GM12878 (cell line): Measurements from ENCODE around the gene TRPV3. TPM values are rescaled to one million over a fixed set of nuclear protein-coding genes. Genes with fewer than 3 reads are reported as not detected.
A peak's percentile ranks its signal among the peaks of the same experiment; 100 is the strongest.

Experiments used
- ATAC-seq: fragments of 200-7000 bp; cut with Tn5 transposase; 3 replicates; pipeline ENCODE4 v1.9.1; 2020; ENCODE audit warnings: mild to moderate bottlenecking, moderate library complexity
- BruUV-seq: library from RNA; stranded (reverse); fragments of 400-500 nt; replicated peaks from 2 replicates; lab custom pipeline; 2021; lab: Mats Ljungman, UMichigan
- CTCF ChIA-PET: fragments of 300-600 bp; sonication (Branson Sonifier 250); formaldehyde crosslinking; extraction: SDS; loops from one replicate; lab custom pipeline; 2021; ENCODE audit warnings: inconsistent platforms; lab: Yijun Ruan, JAX
- POLR2A ChIA-PET: fragments of 350-600 bp; formaldehyde crosslinking; extraction: SDS; loops from one replicate; lab custom pipeline; 2021; ENCODE audit warnings: inconsistent platforms; lab: Charles Lee
- RAD21 ChIA-PET: fragments of 300-600 bp; sonication (Branson Sonifier 250); formaldehyde crosslinking; loops from one replicate; lab custom pipeline; 2023; ENCODE audit warnings: antibody characterized with exemption; ENCODE audit not compliant: unreplicated experiment; lab: Charles Lee
- SMC1A ChIA-PET: fragments of 300-600 bp; sonication (Branson Sonifier 250); formaldehyde crosslinking; loops from one replicate; lab custom pipeline; 2023; ENCODE audit not compliant: unreplicated experiment, uncharacterized antibody; lab: Charles Lee
- DNase-seq: peaks from one replicate; pipeline ENCODE4 v3.0.0-alpha.2; 2011; ENCODE audit warnings: low read depth, low spot score
- FAIRE-seq: peaks from 3 replicates; lab custom pipeline; 2011; peaks lifted over from hg19 to GRCh38; lab: Jason Lieb, UNC
- H2AFZ ChIP-seq: 2 replicates; pipeline ENCODE4 v1.6.0; 2011; ENCODE audit warnings: low read depth, low read length, control low read depth; ENCODE audit not compliant: control insufficient read depth
- H3K27ac ChIP-seq: 2 replicates; pipeline ENCODE4 v1.5.1; 2011; ENCODE audit warnings: control low read depth; ENCODE audit not compliant: control insufficient read depth, insufficient read depth
- H3K27me3 ChIP-seq, 2 experiments: replicated peaks in 1 of 2; 2 replicates each; pipeline versions ENCODE4 v1.6.0 to v1.6.1; 2011; ENCODE audit warnings: low read length in 1 of 2; ENCODE audit not compliant: control insufficient read depth in 2 of 2, insufficient read depth in 2 of 2
- H3K36me3 ChIP-seq, 2 experiments: 2 replicates each; pipeline ENCODE4 v1.5.1; 2011; ENCODE audit warnings: low read length in 1 of 2; ENCODE audit not compliant: control insufficient read depth in 2 of 2, insufficient read depth in 2 of 2
- H3K4me1 ChIP-seq: 2 replicates; pipeline ENCODE4 v1.6.1; 2011; ENCODE audit warnings: mild to moderate bottlenecking, low read length, moderate library complexity, mixed read lengths; ENCODE audit not compliant: control insufficient read depth, insufficient read depth
- H3K4me2 ChIP-seq: 2 replicates; pipeline ENCODE4 v1.6.0; 2011; ENCODE audit warnings: control low read depth; ENCODE audit not compliant: control insufficient read depth, insufficient read depth
- H3K4me3 ChIP-seq: fragments of 200-600 bp; sonication (generic); 2 replicates; pipeline ENCODE4 v1.5.1; 2016
- H3K79me2 ChIP-seq: 2 replicates; pipeline ENCODE4 v1.6.0; 2011; ENCODE audit warnings: low read length; ENCODE audit not compliant: control insufficient read depth, insufficient read depth
- H3K9ac ChIP-seq: 2 replicates; pipeline ENCODE4 v1.8.0; 2011; ENCODE audit warnings: low read length, control low read depth, mixed read lengths; ENCODE audit not compliant: control insufficient read depth, insufficient read depth
- H3K9me3 ChIP-seq: replicated peaks from 3 replicates; pipeline ENCODE4 v1.5.1; 2011; ENCODE audit warnings: mild to moderate bottlenecking, low read length; ENCODE audit not compliant: control insufficient read depth, insufficient read depth
- H4K20me1 ChIP-seq: 2 replicates; pipeline ENCODE4 v1.6.0; 2011; ENCODE audit not compliant: control insufficient read depth, insufficient read depth
- JUND ChIP-seq: IDR thresholded peaks from 2 replicates; pipeline ENCODE4 v1.6.1; 2012; ENCODE audit warnings: low read depth, mild to moderate bottlenecking, low read length, improper control_type of control experiment, moderate library complexity
- MEF2A ChIP-seq: IDR thresholded peaks from 2 replicates; pipeline ENCODE4 v1.6.1; 2011; ENCODE audit warnings: low read depth, mild to moderate bottlenecking, low read length, moderate library complexity; ENCODE audit not compliant: insufficient read depth
- RAD21 ChIP-seq: IDR thresholded peaks from 2 replicates; pipeline ENCODE4 v1.6.1; 2011; ENCODE audit warnings: mild to moderate bottlenecking, low read depth, low read length, moderate library complexity; ENCODE audit not compliant: insufficient read depth
- YY1 ChIP-seq: IDR thresholded peaks from 2 replicates; pipeline ENCODE4 v1.6.1; 2011; ENCODE audit warnings: low read depth, mild to moderate bottlenecking, low read length
- WGBS: methylation state at CpG from one replicate; pipeline ENCODE4 v1.1.6; 2016; ENCODE audit warnings: low lambda C conversion rate; ENCODE audit not compliant: insufficient replicate concordance, insufficient coverage; ENCODE audit errors: missing lambda C conversion rate; 5-methylcytosine and 5-hydroxymethylcytosine counted together
- in situ Hi-C: fragments of 300-500 bp; cut with MboI; formaldehyde crosslinking; loops from 9 replicates; pipeline ENCODE4 v1.14.3; 2018; ENCODE audit warnings: mixed read lengths
- intact Hi-C: fragments of 100-400 bp; cut with micrococcal nuclease; formaldehyde crosslinking; loops from one replicate; pipeline ENCODE4 v1.14.2; 2022; ENCODE audit not compliant: unreplicated experiment
- polyA plus RNA-seq, 11 experiments: library from polyadenylated mRNA; depleted of rRNA in 4 of 11; unstranded in 6 of 11; stranded (reverse) in 5 of 11; fragments of >200 nt; fragmentation: Nextera tagmentation in 4 of 11; fragmentation: Illumina TruSeq in 1 of 11; extraction: Ambion mirVana in 4 of 11; extraction: Trizol in 1 of 11; gene quantifications; 1 replicate in 1 of 11; 2 replicates in 10 of 11; pipeline versions ENCODE4 v1.2.1 to v1.2.3, GENCODE V29; 2011 to 2016; ENCODE audit warnings: inconsistent platforms in 2 of 11, missing spikeins in 2 of 11, low read depth in 1 of 11
- total RNA-seq, 4 experiments: library from RNA; depleted of rRNA in 3 of 4; stranded (reverse); fragments of >200 nt in 3 of 4; fragmentation: Illumina TruSeq in 1 of 4; extraction: Trizol in 1 of 4; gene quantifications; 2 replicates each; pipeline versions ENCODE4 v1.2.1 to v1.2.3, GENCODE V29; 2013 to 2021
- TF ChIP-seq, protein P1 (sequence below): fragments of 450-650 bp; IDR thresholded peaks from 2 replicates; pipeline ENCODE4 v1.6.1; 2017; ENCODE audit warnings: mild to moderate bottlenecking
- TF ChIP-seq, protein P2 (sequence below), 3 experiments: IDR thresholded peaks in 2 of 3; conservative IDR thresholded peaks in 1 of 3; 2 replicates each; pipeline ENCODE4 v1.5.1; 2011; ENCODE audit warnings: low read depth in 3 of 3, low read length in 3 of 3, mild to moderate bottlenecking in 3 of 3, control low read depth in 2 of 3, moderate library complexity in 2 of 3, inconsistent platforms in 1 of 3, mixed read lengths in 1 of 3; ENCODE audit not compliant: control insufficient read depth in 2 of 3, insufficient read depth in 1 of 3; ENCODE audit errors: extremely low read depth in 1 of 3

The TRPV3 gene
- total and polyA plus RNA-seq, 10 of the 15 experiments (the other 5 are each of a cell fraction or from before 2014, with no cell fraction given): 0.52 to 12.0 (median 2.7) TPM

DNA sequence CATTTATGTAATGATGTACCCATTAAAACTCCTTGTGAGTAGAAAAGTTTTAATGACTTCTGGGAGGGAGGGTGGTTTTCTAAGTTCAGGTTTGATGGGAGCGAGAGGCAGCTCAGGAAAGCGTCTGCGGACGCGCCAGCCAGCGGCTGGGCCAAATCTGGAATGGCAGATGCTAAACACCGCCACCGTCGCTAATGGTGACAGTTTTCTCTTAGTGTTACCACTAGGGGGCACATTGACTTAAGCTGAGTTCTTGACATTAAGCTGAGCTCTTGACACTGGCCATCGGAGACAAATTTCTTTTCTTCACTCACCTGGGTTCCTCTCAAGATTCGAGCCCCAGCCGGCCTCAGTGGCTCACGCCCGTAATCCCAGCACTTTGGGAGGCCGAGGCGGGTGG lies 44.9 kb upstream of the TRPV3 start:
- Histone ChIP-seq H4K20me1 (no peaks in the 10 kb centered on the region), H3K36me3 (no peaks in the 10 kb centered on the region), H3K4me3 (no peak overlapping the region), H2AFZ (no peak overlapping the region), H3K27ac (no peak overlapping the region), H3K9me3 (no peaks in the 10 kb centered on the region), H3K4me2 (no peak overlapping the region), H3K79me2 (no peaks in the 10 kb centered on the region), H3K27me3 (no peaks in the 10 kb centered on the region), H3K9ac (no peak overlapping the region), H3K4me1 (no peaks in the 10 kb centered on the region)
- WGBS: 56% methylated on average over 16 of the region's 16 CpGs
- TF ChIP-seq YY1: 0 out of 2 replicates have a peak, but pooled peaks have one; percentile 33
- TF ChIP-seq, protein P1, sequence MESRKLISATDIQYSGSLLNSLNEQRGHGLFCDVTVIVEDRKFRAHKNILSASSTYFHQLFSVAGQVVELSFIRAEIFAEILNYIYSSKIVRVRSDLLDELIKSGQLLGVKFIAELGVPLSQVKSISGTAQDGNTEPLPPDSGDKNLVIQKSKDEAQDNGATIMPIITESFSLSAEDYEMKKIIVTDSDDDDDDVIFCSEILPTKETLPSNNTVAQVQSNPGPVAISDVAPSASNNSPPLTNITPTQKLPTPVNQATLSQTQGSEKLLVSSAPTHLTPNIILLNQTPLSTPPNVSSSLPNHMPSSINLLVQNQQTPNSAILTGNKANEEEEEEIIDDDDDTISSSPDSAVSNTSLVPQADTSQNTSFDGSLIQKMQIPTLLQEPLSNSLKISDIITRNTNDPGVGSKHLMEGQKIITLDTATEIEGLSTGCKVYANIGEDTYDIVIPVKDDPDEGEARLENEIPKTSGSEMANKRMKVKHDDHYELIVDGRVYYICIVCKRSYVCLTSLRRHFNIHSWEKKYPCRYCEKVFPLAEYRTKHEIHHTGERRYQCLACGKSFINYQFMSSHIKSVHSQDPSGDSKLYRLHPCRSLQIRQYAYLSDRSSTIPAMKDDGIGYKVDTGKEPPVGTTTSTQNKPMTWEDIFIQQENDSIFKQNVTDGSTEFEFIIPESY: peak; percentile 85
- TF ChIP-seq MEF2A: no peak
- TF ChIP-seq, protein P2, sequence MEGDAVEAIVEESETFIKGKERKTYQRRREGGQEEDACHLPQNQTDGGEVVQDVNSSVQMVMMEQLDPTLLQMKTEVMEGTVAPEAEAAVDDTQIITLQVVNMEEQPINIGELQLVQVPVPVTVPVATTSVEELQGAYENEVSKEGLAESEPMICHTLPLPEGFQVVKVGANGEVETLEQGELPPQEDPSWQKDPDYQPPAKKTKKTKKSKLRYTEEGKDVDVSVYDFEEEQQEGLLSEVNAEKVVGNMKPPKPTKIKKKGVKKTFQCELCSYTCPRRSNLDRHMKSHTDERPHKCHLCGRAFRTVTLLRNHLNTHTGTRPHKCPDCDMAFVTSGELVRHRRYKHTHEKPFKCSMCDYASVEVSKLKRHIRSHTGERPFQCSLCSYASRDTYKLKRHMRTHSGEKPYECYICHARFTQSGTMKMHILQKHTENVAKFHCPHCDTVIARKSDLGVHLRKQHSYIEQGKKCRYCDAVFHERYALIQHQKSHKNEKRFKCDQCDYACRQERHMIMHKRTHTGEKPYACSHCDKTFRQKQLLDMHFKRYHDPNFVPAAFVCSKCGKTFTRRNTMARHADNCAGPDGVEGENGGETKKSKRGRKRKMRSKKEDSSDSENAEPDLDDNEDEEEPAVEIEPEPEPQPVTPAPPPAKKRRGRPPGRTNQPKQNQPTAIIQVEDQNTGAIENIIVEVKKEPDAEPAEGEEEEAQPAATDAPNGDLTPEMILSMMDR (IDR thresholded peaks at IDR 0.05 in 2 of 3, conservative IDR thresholded peaks at IDR 0.05 in 1 of 3; ENCODE audit: control insufficient read depth in 2 of 3, extremely low read depth in 1 of 3, insufficient read depth in 1 of 3, low read depth in 3 of 3, low read length in 3 of 3): peak; percentile 40 to 69 (median 47)
- 0 out of 2 replicates have a peak, but pooled peaks have one; percentile 23 for TF ChIP-seq RAD21
- TF ChIP-seq JUND: no peak
- ChIA-PET SMC1A (interaction anchor here (1.0 to 2.6 kb wide), 10 partner anchors 22 to 225 kb away, joined by 3 to 10 read pairs (median 4); partner anchors contain the start of gene CTNS), CTCF (interaction anchor here (0.8 to 2.9 kb wide), 25 partner anchors 9 to 768 kb away, joined by 3 to 17 read pairs (median 6); partner anchors contain the start of genes CTNS, HASPIN, SHPK and TRPV3), RAD21 (interaction anchor here (0.6 to 1.8 kb wide), 4 partner anchors 34 to 1109 kb away, joined by 4 to 6 read pairs (median 4); partner anchors contain the start of genes CTNS and SHPK), POLR2A (no interaction called here)
- no TSS peak for BruUV-seq
- FAIRE-seq (peak; percentile 23), ATAC-seq (peak; percentile 88), DNase-seq (no peak)
- intact Hi-C loops (loop anchor here (2.0 kb wide), 2 partner anchors 44 to 134 kb away; no protein-coding TSS in a partner anchor), in situ Hi-C loops (no loop called here)
